ENCODE data around the gene C2CD2.

DNA sequence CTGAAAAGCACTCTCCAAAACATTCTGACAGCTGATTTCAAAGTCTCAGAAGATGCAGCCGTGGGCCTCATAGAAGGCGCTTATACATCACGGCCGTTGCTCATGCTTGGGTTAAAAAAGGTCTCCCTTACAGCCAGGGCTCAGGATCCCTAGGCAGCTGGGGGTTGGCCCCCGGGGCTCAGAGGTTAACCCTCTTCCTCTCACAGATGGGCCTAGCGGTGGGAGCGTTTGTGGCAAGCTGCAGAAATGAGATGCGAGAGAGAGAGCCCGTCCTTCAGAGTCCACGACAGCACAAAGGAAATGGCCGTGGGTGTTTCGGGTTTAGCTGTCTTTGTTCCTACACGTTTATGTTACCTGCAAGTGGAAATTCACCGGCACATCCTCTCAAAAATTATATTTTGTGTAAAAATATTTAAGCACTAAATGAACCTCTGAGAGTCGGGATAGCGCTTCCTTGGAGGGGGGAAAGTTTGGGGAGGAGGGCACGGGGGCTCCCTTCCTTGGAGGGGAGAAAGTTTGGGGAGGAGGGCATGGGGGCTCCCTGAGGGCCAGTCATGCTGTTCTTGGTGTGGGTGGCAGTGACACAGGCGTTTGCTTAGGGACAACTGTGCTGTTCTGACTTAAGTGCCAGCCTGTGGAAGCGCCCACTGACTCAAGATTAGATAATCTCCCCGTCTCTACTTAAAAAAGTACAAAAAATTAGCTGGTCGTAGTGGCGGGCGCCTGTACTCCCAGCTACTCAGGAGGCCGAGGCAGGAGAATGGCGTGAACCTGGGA lies 54.2 kb downstream of the C2CD2 start:
- TF ChIP-seq IRF3 (IDR thresholded peaks at IDR 0.05; ENCODE audit: low read depth, low read length) (no peak), RFX5 (IDR thresholded peaks at IDR 0.05; ENCODE audit: low read length) (no peak), CTCF (IDR thresholded peaks at IDR 0.05) (no peak), REST (IDR thresholded peaks at IDR 0.05; ENCODE audit: low read depth, low read length) (no peak), CHD2 (IDR thresholded peaks at IDR 0.05; ENCODE audit: low read length, partially characterized antibody) (no peak)
